NB4 (cell line): ENCODE measurements around the gene GGACT.

ENCODE experiments used
- DNase-seq: peaks from one replicate; pipeline ENCODE4 v3.0.0; 2010; ENCODE audit warnings: low read depth
- H3K4me3 ChIP-seq: one replicate; pipeline ENCODE4 v1.5.1; 2011; ENCODE audit warnings: mild to moderate bottlenecking, low read depth, low read length, moderate library complexity
- CTCF ChIP-seq: IDR thresholded peaks from one replicate; pipeline ENCODE4 v1.5.1; 2012; ENCODE audit warnings: low read depth, low read length
- MAX ChIP-seq: IDR thresholded peaks from 2 replicates; pipeline ENCODE4 v1.6.1; 2011; ENCODE audit warnings: low read depth, low read length
- MYC ChIP-seq: IDR thresholded peaks from 2 replicates; pipeline ENCODE4 v1.6.1; 2011; ENCODE audit warnings: low read depth, low read length
- POLR2A ChIP-seq: IDR thresholded peaks from 2 replicates; pipeline ENCODE4 v1.6.1; 2011; ENCODE audit warnings: mild to moderate bottlenecking; ENCODE audit not compliant: insufficient read length; ENCODE audit errors: extremely low read depth

The GGACT gene

GRCh38 chr13:100604918-100605710, 16.5 kb upstream of the GGACT start:
- H3K4me3 ChIP-seq: no peak overlapping the region
- TF ChIP-seq POLR2A: no peak
- no peak for TF ChIP-seq MAX
- no peak for TF ChIP-seq CTCF
- TF ChIP-seq MYC: no peak
- DNase-seq: no peak

GRCh38 chr13:100602493-100603111, 14.0 kb upstream of the GGACT start:
- H3K4me3 ChIP-seq: no peak overlapping the region
- TF ChIP-seq POLR2A: no peak
- no peak for TF ChIP-seq CTCF
- DNase-seq: no peak

- no peak overlapping the region for H3K4me3 ChIP-seq
- TF ChIP-seq POLR2A: no peak
- no peak for TF ChIP-seq MYC
- TF ChIP-seq CTCF: no peak
- TF ChIP-seq MAX: no peak
- DNase-seq: no peak
Measured at GRCh38 chr13:100601716-100602115, 13.1 kb upstream of the GGACT start.

GRCh38 chr13:100600915-100601314, 12.3 kb upstream of the GGACT start:
- no peak overlapping the region for H3K4me3 ChIP-seq
- no peak for DNase-seq
- no peak for TF ChIP-seq MAX
- TF ChIP-seq POLR2A: no peak
- no peak for TF ChIP-seq MYC

GRCh38 chr13:100600461-100600860, 11.9 kb upstream of the GGACT start:
- H3K4me3 ChIP-seq: no peak overlapping the region
- TF ChIP-seq MAX: no peak
- no peak for TF ChIP-seq CTCF
- DNase-seq: no peak

GRCh38 chr13:100597253-100597652, 8.7 kb upstream of the GGACT start:
- DNase-seq: no peak
- no peak overlapping the region for H3K4me3 ChIP-seq
- TF ChIP-seq MYC (no peak), CTCF (no peak), MAX (no peak)
